GM23338 (cell line): ENCODE measurements around the gene FCN2. TPM values are rescaled to one million over a fixed set of nuclear protein-coding genes. Genes with fewer than 3 reads are reported as not detected.

ENCODE experiments used
- ATAC-seq: fragments of 200-7000 bp; cut with Tn5 transposase; 3 replicates; pipeline ENCODE4 v1.9.1; 2020
- DNase-seq: peaks from one replicate; pipeline ENCODE4 v3.0.0-alpha.2; 2015; ENCODE audit warnings: low spot score
- H2AFZ ChIP-seq: fragments of 200-600 bp; sonication (generic); 2 replicates; pipeline ENCODE4 v1.8.0; 2016; ENCODE audit warnings: antibody characterized with exemption, mild to moderate bottlenecking, moderate library complexity
- H3F3A ChIP-seq: fragments of 200-600 bp; sonication (generic); replicated peaks from 2 replicates; pipeline ENCODE4 v1.8.0; 2017; ENCODE audit warnings: antibody characterized with exemption, mixed run types, low read depth
- H3K27ac ChIP-seq: fragments of 200-600 bp; sonication (generic); 2 replicates; pipeline ENCODE4 v1.6.1; 2016; ENCODE audit warnings: low read depth
- H3K27me3 ChIP-seq: fragments of 200-600 bp; sonication (generic); 2 replicates; pipeline ENCODE4 v1.8.0; 2016; ENCODE audit warnings: mild to moderate bottlenecking, mixed run types, moderate library complexity; ENCODE audit not compliant: insufficient read depth
- H3K36me3 ChIP-seq: fragments of 200-600 bp; sonication (generic); 2 replicates; pipeline ENCODE4 v1.8.0; 2016; ENCODE audit warnings: mild to moderate bottlenecking; ENCODE audit not compliant: insufficient read depth
- H3K4me1 ChIP-seq: fragments of 200-600 bp; sonication (generic); 2 replicates; pipeline ENCODE4 v1.8.0; 2016; ENCODE audit warnings: mild to moderate bottlenecking, moderate library complexity; ENCODE audit not compliant: insufficient read depth
- H3K4me2 ChIP-seq: fragments of 200-600 bp; sonication (generic); 2 replicates; pipeline ENCODE4 v1.7.1; 2017; ENCODE audit warnings: mixed run types
- H3K4me3 ChIP-seq: fragments of 200-600 bp; sonication (generic); 2 replicates; pipeline ENCODE4 v1.6.1; 2016; ENCODE audit warnings: mixed run types
- H3K79me2 ChIP-seq: fragments of 200-600 bp; sonication (generic); replicated peaks from 2 replicates; pipeline ENCODE4 v1.8.0; 2017; ENCODE audit warnings: mild to moderate bottlenecking; ENCODE audit not compliant: insufficient read depth
- H3K9me2 ChIP-seq: fragments of 200-600 bp; sonication (generic); 2 replicates; pipeline ENCODE4 v1.8.0; 2017; ENCODE audit not compliant: insufficient read depth
- H4K20me1 ChIP-seq: fragments of 200-600 bp; sonication (generic); replicated peaks from 2 replicates; pipeline ENCODE4 v1.8.0; 2017; ENCODE audit warnings: mild to moderate bottlenecking; ENCODE audit not compliant: insufficient read depth
- H3K27ac Mint-ChIP-seq: 2 replicates; pipeline ENCODE4 v1.8.0; 2020; ENCODE audit warnings: inconsistent platforms, mild to moderate bottlenecking, moderate library complexity, mixed read lengths
- H3K27me3 Mint-ChIP-seq: 3 replicates; pipeline ENCODE4 v1.8.0; 2022; ENCODE audit warnings: low read depth, mild to moderate bottlenecking, moderate library complexity, mixed read lengths, inconsistent platforms; ENCODE audit not compliant: insufficient read depth, poor library complexity
- H3K36me3 Mint-ChIP-seq: 3 replicates; pipeline ENCODE4 v1.8.0; 2021; ENCODE audit warnings: low read depth, mild to moderate bottlenecking, inconsistent platforms, moderate library complexity, mixed read lengths
- H3K4me1 Mint-ChIP-seq: 3 replicates; pipeline ENCODE4 v1.8.0; 2020; ENCODE audit warnings: mild to moderate bottlenecking, inconsistent platforms, mixed read lengths
- H3K4me3 Mint-ChIP-seq: 3 replicates; pipeline ENCODE4 v1.8.0; 2021; ENCODE audit warnings: moderate library complexity, mild to moderate bottlenecking, inconsistent platforms, mixed read lengths
- H3K9me3 Mint-ChIP-seq: 3 replicates; pipeline ENCODE4 v1.8.0; 2020; ENCODE audit warnings: moderate library complexity, mild to moderate bottlenecking, inconsistent platforms, mixed read lengths
- CREB1 ChIP-seq: fragments of 250-450 bp; sonication (Bioruptor Pico); IDR thresholded peaks from 2 replicates; pipeline ENCODE4 v1.5.0; 2020; ENCODE audit warnings: low read depth, mild to moderate bottlenecking, moderate library complexity
- EZH2 ChIP-seq: fragments of 200-600 bp; sonication (generic); IDR thresholded peaks from one replicate; pipeline ENCODE4 v1.8.0; 2017; ENCODE audit warnings: antibody characterized with exemption, mild to moderate bottlenecking, low read depth; ENCODE audit not compliant: unreplicated experiment
- EZH2phosphoT487 ChIP-seq: fragments of 200-600 bp; sonication (generic); IDR thresholded peaks from one replicate; pipeline ENCODE4 v1.8.1; 2018; ENCODE audit warnings: antibody characterized with exemption; ENCODE audit not compliant: unreplicated experiment
- JUNB ChIP-seq: IDR thresholded peaks from one replicate; pipeline ENCODE4 v1.6.1; 2016; ENCODE audit warnings: antibody characterized with exemption; ENCODE audit not compliant: unreplicated experiment
- NANOG ChIP-seq: IDR thresholded peaks from 2 replicates; pipeline ENCODE4 v1.6.1; 2016; ENCODE audit warnings: antibody characterized with exemption, borderline replicate concordance
- POLR2AphosphoS5 ChIP-seq: IDR thresholded peaks from 2 replicates; pipeline ENCODE4 v1.6.1; 2016; ENCODE audit warnings: antibody characterized with exemption, low read depth
- STAT1 ChIP-seq: IDR thresholded peaks from one replicate; pipeline ENCODE4 v1.6.1; 2016; ENCODE audit warnings: antibody characterized with exemption; ENCODE audit not compliant: unreplicated experiment
- ZNF114 ChIP-seq: fragments of 250-450 bp; sonication (Bioruptor Pico); IDR thresholded peaks from 2 replicates; pipeline ENCODE4 v1.5.0; 2020; ENCODE audit warnings: mild to moderate bottlenecking, moderate library complexity
- ZNF331 ChIP-seq: fragments of 250-450 bp; sonication (Bioruptor Pico); IDR thresholded peaks from 2 replicates; pipeline ENCODE4 v1.5.0; 2020; ENCODE audit warnings: low read depth, mild to moderate bottlenecking, moderate library complexity
- polyA plus RNA-seq: library from polyadenylated mRNA; unstranded; fragments of >200 nt; fragmentation: Nextera tagmentation; extraction: Ambion mirVana; gene quantifications from 2 replicates; pipeline ENCODE4 v1.2.1, GENCODE V29; 2016
- total RNA-seq: library from RNA; depleted of rRNA; stranded (reverse); fragments of >200 nt; shearing (Covaris generic); gene quantifications from 2 replicates; pipeline ENCODE4 v1.2.3, GENCODE V29; 2014
- TF ChIP-seq, protein P1 (sequence below): fragments of 250-450 bp; sonication (Bioruptor Pico); IDR thresholded peaks from 2 replicates; pipeline ENCODE4 v1.5.0; 2020; ENCODE audit warnings: mild to moderate bottlenecking, moderate library complexity
- TF ChIP-seq, protein P2 (sequence below): IDR thresholded peaks from one replicate; pipeline ENCODE4 v1.6.1; 2018; ENCODE audit warnings: antibody characterized with exemption; ENCODE audit not compliant: unreplicated experiment
- TF ChIP-seq, protein P3 (sequence below), 2 experiments: fragments of 200-600 bp in 1 of 2; sonication (generic) in 1 of 2; conservative IDR thresholded peaks; 2 replicates each; pipeline versions ENCODE4 v1.5.1 to v1.6.1; 2016 to 2017; ENCODE audit warnings: antibody characterized with exemption in 2 of 2, low read depth in 2 of 2, mild to moderate bottlenecking in 2 of 2, moderate library complexity in 1 of 2
- TF ChIP-seq, protein P4 (sequence below): IDR thresholded peaks from 2 replicates; pipeline ENCODE4 v1.6.1; 2016; ENCODE audit warnings: antibody characterized with exemption

Gene FCN2
- total and polyA plus RNA-seq, 2 experiments from 2014 or later: not detected

DNA sequence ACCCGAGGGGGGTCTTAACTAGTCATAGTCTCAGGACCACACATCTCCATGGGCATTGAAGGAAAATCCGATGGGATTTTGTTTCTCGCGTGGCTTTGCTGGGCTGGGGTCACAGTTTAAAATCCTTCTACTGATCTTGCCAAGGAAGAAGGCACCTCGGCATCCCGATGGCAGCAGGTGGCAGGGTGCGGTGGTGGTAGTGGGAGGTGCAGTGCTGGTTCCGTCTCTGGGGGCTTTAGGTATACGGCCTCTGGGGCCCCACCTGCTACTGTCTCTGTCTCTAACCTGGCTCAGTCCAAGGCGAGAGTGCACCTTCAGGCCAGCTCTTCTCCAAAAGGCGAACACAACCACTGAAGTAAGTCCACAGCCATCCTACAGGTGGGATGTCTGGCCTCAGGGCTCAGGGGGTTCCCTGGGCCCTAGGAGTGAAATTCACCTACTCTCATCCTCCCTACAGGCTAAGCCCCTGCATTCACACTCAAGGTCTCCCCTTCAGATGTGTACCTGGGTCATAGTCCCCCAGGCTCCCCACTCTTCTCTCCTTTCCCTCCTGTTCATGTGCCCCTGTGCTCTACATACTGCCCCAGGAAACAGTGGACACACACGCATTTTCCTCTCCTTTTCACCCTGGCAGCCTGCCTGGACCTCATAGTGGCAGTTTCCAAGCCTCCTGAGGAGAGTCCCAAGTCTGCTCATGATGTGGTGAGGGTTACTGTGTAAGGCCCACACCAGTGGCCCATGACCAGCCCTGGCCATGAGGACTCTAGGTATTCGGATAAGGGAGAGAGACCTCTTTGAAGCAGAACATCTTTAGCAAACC is 736 bp upstream of the FCN2 start:
- no peak for DNase-seq
- no peak overlapping the region for H3K4me3 ChIP-seq
- no peaks in the 10 kb centered on the region for H3K36me3 ChIP-seq
- Mint-ChIP-seq H3K36me3 (no peaks in the 10 kb centered on the region), H3K4me1 (no peaks in the 10 kb centered on the region), H3K27ac (no peak overlapping the region), H3K4me3 (no peak overlapping the region), H3K27me3 (peaks cover 4% of the 10 kb centered on the region), H3K9me3 (no peaks in the 10 kb centered on the region; the same call in 2 of the 3 replicates)
- no peak for TF ChIP-seq POLR2AphosphoS5
- no peak for TF ChIP-seq EZH2
- no peak for TF ChIP-seq STAT1
- TF ChIP-seq CREB1 (CRISPR knock-in tag): no peak
- TF ChIP-seq, protein P1, sequence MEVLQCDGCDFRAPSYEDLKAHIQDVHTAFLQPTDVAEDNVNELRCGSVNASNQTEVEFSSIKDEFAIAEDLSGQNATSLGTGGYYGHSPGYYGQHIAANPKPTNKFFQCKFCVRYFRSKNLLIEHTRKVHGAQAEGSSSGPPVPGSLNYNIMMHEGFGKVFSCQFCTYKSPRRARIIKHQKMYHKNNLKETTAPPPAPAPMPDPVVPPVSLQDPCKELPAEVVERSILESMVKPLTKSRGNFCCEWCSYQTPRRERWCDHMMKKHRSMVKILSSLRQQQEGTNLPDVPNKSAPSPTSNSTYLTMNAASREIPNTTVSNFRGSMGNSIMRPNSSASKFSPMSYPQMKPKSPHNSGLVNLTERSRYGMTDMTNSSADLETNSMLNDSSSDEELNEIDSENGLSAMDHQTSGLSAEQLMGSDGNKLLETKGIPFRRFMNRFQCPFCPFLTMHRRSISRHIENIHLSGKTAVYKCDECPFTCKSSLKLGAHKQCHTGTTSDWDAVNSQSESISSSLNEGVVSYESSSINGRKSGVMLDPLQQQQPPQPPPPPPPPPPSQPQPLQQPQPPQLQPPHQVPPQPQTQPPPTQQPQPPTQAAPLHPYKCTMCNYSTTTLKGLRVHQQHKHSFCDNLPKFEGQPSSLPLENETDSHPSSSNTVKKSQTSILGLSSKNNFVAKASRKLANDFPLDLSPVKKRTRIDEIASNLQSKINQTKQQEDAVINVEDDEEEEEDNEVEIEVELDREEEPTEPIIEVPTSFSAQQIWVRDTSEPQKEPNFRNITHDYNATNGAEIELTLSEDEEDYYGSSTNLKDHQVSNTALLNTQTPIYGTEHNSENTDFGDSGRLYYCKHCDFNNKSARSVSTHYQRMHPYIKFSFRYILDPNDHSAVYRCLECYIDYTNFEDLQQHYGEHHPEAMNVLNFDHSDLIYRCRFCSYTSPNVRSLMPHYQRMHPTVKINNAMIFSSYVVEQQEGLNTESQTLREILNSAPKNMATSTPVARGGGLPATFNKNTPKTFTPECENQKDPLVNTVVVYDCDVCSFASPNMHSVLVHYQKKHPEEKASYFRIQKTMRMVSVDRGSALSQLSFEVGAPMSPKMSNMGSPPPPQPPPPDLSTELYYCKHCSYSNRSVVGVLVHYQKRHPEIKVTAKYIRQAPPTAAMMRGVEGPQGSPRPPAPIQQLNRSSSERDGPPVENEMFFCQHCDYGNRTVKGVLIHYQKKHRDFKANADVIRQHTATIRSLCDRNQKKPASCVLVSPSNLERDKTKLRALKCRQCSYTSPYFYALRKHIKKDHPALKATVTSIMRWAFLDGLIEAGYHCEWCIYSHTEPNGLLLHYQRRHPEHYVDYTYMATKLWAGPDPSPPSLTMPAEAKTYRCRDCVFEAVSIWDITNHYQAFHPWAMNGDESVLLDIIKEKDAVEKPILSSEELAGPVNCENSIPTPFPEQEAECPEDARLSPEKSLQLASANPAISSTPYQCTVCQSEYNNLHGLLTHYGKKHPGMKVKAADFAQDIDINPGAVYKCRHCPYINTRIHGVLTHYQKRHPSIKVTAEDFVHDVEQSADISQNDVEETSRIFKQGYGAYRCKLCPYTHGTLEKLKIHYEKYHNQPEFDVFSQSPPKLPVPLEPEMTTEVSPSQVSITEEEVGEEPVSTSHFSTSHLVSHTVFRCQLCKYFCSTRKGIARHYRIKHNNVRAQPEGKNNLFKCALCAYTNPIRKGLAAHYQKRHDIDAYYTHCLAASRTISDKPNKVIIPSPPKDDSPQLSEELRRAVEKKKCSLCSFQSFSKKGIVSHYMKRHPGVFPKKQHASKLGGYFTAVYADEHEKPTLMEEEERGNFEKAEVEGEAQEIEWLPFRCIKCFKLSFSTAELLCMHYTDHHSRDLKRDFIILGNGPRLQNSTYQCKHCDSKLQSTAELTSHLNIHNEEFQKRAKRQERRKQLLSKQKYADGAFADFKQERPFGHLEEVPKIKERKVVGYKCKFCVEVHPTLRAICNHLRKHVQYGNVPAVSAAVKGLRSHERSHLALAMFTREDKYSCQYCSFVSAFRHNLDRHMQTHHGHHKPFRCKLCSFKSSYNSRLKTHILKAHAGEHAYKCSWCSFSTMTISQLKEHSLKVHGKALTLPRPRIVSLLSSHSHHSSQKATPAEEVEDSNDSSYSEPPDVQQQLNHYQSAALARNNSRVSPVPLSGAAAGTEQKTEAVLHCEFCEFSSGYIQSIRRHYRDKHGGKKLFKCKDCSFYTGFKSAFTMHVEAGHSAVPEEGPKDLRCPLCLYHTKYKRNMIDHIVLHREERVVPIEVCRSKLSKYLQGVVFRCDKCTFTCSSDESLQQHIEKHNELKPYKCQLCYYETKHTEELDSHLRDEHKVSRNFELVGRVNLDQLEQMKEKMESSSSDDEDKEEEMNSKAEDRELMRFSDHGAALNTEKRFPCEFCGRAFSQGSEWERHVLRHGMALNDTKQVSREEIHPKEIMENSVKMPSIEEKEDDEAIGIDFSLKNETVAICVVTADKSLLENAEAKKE (CRISPR knock-in tag): no peak
- TF ChIP-seq EZH2phosphoT487: no peak
- TF ChIP-seq, protein P2, sequence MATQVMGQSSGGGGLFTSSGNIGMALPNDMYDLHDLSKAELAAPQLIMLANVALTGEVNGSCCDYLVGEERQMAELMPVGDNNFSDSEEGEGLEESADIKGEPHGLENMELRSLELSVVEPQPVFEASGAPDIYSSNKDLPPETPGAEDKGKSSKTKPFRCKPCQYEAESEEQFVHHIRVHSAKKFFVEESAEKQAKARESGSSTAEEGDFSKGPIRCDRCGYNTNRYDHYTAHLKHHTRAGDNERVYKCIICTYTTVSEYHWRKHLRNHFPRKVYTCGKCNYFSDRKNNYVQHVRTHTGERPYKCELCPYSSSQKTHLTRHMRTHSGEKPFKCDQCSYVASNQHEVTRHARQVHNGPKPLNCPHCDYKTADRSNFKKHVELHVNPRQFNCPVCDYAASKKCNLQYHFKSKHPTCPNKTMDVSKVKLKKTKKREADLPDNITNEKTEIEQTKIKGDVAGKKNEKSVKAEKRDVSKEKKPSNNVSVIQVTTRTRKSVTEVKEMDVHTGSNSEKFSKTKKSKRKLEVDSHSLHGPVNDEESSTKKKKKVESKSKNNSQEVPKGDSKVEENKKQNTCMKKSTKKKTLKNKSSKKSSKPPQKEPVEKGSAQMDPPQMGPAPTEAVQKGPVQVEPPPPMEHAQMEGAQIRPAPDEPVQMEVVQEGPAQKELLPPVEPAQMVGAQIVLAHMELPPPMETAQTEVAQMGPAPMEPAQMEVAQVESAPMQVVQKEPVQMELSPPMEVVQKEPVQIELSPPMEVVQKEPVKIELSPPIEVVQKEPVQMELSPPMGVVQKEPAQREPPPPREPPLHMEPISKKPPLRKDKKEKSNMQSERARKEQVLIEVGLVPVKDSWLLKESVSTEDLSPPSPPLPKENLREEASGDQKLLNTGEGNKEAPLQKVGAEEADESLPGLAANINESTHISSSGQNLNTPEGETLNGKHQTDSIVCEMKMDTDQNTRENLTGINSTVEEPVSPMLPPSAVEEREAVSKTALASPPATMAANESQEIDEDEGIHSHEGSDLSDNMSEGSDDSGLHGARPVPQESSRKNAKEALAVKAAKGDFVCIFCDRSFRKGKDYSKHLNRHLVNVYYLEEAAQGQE: no peak
- TF ChIP-seq, protein P3, sequence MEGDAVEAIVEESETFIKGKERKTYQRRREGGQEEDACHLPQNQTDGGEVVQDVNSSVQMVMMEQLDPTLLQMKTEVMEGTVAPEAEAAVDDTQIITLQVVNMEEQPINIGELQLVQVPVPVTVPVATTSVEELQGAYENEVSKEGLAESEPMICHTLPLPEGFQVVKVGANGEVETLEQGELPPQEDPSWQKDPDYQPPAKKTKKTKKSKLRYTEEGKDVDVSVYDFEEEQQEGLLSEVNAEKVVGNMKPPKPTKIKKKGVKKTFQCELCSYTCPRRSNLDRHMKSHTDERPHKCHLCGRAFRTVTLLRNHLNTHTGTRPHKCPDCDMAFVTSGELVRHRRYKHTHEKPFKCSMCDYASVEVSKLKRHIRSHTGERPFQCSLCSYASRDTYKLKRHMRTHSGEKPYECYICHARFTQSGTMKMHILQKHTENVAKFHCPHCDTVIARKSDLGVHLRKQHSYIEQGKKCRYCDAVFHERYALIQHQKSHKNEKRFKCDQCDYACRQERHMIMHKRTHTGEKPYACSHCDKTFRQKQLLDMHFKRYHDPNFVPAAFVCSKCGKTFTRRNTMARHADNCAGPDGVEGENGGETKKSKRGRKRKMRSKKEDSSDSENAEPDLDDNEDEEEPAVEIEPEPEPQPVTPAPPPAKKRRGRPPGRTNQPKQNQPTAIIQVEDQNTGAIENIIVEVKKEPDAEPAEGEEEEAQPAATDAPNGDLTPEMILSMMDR (conservative IDR thresholded peaks at IDR 0.05; ENCODE audit: low read depth in 2 of 2): no peak
- TF ChIP-seq NANOG: no peak
- no peak for TF ChIP-seq ZNF331 (CRISPR knock-in tag)
- TF ChIP-seq, protein P4, sequence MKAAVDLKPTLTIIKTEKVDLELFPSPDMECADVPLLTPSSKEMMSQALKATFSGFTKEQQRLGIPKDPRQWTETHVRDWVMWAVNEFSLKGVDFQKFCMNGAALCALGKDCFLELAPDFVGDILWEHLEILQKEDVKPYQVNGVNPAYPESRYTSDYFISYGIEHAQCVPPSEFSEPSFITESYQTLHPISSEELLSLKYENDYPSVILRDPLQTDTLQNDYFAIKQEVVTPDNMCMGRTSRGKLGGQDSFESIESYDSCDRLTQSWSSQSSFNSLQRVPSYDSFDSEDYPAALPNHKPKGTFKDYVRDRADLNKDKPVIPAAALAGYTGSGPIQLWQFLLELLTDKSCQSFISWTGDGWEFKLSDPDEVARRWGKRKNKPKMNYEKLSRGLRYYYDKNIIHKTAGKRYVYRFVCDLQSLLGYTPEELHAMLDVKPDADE: no peak
- no peak for TF ChIP-seq JUNB
- no peak for TF ChIP-seq ZNF114 (CRISPR knock-in tag)
- H3K4me1 ChIP-seq: no peaks in the 10 kb centered on the region
- no peaks in the 10 kb centered on the region for H3K27me3 ChIP-seq
- H4K20me1 ChIP-seq: no peaks in the 10 kb centered on the region
- no peaks in the 10 kb centered on the region for H3K9me2 ChIP-seq
- H3K79me2 ChIP-seq: no peaks in the 10 kb centered on the region
- H3F3A ChIP-seq: no peaks in the 10 kb centered on the region
- H2AFZ ChIP-seq: no peak overlapping the region
- no peak overlapping the region for H3K4me2 ChIP-seq
- ATAC-seq: no peak
- H3K27ac ChIP-seq: no peak overlapping the region
